WTC11 (cell line): ENCODE data around the gene MRPL22.

Experiments
- ATF1 ChIP-seq: sonication (generic); formaldehyde crosslinking; IDR thresholded peaks from 2 replicates; pipeline ENCODE4 v1.8.1; 2023; ENCODE audit warnings: mild to moderate bottlenecking, moderate library complexity, missing genetic modification reagents
- CREM ChIP-seq: sonication (generic); formaldehyde crosslinking; IDR thresholded peaks from 2 replicates; pipeline ENCODE4 v1.8.1; 2022; ENCODE audit warnings: mild to moderate bottlenecking, missing genetic modification reagents, moderate library complexity
- E2F4 ChIP-seq: sonication (generic); formaldehyde crosslinking; IDR thresholded peaks from 2 replicates; pipeline ENCODE4 v1.8.1; 2022; ENCODE audit warnings: low read depth, mild to moderate bottlenecking, moderate library complexity, missing genetic modification reagents, borderline replicate concordance
- FOXJ3 ChIP-seq: sonication (generic); formaldehyde crosslinking; IDR thresholded peaks from 2 replicates; pipeline ENCODE4 v1.9.0; 2021; ENCODE audit warnings: missing genetic modification reagents, mild to moderate bottlenecking, borderline replicate concordance
- SP1 ChIP-seq: sonication (generic); formaldehyde crosslinking; conservative IDR thresholded peaks from 2 replicates; pipeline ENCODE4 v1.8.1; 2022; ENCODE audit warnings: missing genetic modification reagents
- USF2 ChIP-seq: sonication (generic); formaldehyde crosslinking; IDR thresholded peaks from 2 replicates; pipeline ENCODE4 v1.8.1; 2023; ENCODE audit warnings: mild to moderate bottlenecking, missing genetic modification reagents, moderate library complexity
- ZNF232 ChIP-seq: sonication (generic); formaldehyde crosslinking; IDR thresholded peaks from 2 replicates; pipeline ENCODE4 v1.8.0; 2022; ENCODE audit warnings: mild to moderate bottlenecking, missing genetic modification reagents
- ZNF317 ChIP-seq: sonication (generic); formaldehyde crosslinking; IDR thresholded peaks from 2 replicates; pipeline ENCODE4 v1.8.1; 2023; ENCODE audit warnings: low read depth, mild to moderate bottlenecking, moderate library complexity, missing genetic modification reagents, borderline replicate concordance
- TF ChIP-seq, protein P1 (sequence below): fragments of 200-600 bp; IDR thresholded peaks from 2 replicates; pipeline ENCODE4 v1.8.0; 2022; ENCODE audit warnings: antibody characterized with exemption

GRCh38 chr5:154896562-154897165 is 44.2 kb upstream of the MRPL22 start:
- TF ChIP-seq USF2 (CRISPR knock-in tag) (no peak), CREM (CRISPR knock-in tag) (no peak), SP1 (no peak), ZNF317 (CRISPR knock-in tag) (no peak), ATF1 (CRISPR knock-in tag) (no peak), E2F4 (CRISPR knock-in tag) (no peak), FOXJ3 (no peak), ZNF232 (no peak)
- TF ChIP-seq, protein P1, sequence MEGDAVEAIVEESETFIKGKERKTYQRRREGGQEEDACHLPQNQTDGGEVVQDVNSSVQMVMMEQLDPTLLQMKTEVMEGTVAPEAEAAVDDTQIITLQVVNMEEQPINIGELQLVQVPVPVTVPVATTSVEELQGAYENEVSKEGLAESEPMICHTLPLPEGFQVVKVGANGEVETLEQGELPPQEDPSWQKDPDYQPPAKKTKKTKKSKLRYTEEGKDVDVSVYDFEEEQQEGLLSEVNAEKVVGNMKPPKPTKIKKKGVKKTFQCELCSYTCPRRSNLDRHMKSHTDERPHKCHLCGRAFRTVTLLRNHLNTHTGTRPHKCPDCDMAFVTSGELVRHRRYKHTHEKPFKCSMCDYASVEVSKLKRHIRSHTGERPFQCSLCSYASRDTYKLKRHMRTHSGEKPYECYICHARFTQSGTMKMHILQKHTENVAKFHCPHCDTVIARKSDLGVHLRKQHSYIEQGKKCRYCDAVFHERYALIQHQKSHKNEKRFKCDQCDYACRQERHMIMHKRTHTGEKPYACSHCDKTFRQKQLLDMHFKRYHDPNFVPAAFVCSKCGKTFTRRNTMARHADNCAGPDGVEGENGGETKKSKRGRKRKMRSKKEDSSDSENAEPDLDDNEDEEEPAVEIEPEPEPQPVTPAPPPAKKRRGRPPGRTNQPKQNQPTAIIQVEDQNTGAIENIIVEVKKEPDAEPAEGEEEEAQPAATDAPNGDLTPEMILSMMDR: no peak
